Measurements from ENCODE around the gene KRTAP26-1. TPM values are rescaled to one million over a fixed set of nuclear protein-coding genes. Genes with fewer than 3 reads are reported as not detected.

The KRTAP26-1 gene
- total RNA-seq, 1 experiment from 2014 or later, result not detected

DNA sequence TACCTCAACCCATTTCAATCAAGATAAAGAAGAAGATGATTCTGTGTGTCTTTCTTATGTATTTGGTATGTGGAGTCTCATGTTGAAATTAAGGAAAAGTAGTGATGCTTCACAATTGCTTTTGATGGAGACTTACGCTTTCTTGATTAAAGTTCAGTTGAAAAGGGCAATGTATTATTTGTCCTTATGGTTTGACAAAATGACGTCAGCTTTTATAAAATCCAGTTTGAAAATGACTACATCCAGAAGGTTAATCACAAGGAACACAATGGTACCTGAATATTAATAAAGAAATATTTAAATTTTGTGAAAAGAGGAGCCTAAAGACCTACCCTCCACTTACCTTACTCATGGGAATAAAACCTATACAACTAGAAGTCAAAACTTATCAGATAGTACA lies 4.4 kb downstream of the KRTAP26-1 start:
- H3F3A ChIP-seq (ENCODE audit: insufficient read depth, low read depth), result no peaks in the 10 kb centered on the region
- H3K27me3 ChIP-seq (ENCODE audit: insufficient read depth, low read depth), result no peaks in the 10 kb centered on the region
- no peak overlapping the region for H3K27ac ChIP-seq
- POLR2A ChIA-PET (ENCODE audit: unreplicated experiment), result no interaction called here
- no peaks in the 10 kb centered on the region for H3K36me3 ChIP-seq (ENCODE audit: low read depth)
- H3K79me2 ChIP-seq (ENCODE audit: low read depth), result no peaks in the 10 kb centered on the region
- H3K9me3 ChIP-seq (ENCODE audit: insufficient read depth, low read depth), result no peaks in the 10 kb centered on the region
- no peaks in the 10 kb centered on the region for H3K4me1 ChIP-seq (replicated peaks; ENCODE audit: insufficient read depth)
- H2AFZ ChIP-seq, result no peak overlapping the region
- intact Hi-C loops (cut with micrococcal nuclease; ENCODE audit: unreplicated experiment), result no loop called here
- DNase-seq, result no peak
- no peak overlapping the region for H3K4me3 ChIP-seq
- CTCF ChIA-PET, result no interaction called here
- H3K4me2 ChIP-seq, result no peak overlapping the region
- no TSS peak for BruUV-seq (replicated peaks)
- TF ChIP-seq, protein P1, sequence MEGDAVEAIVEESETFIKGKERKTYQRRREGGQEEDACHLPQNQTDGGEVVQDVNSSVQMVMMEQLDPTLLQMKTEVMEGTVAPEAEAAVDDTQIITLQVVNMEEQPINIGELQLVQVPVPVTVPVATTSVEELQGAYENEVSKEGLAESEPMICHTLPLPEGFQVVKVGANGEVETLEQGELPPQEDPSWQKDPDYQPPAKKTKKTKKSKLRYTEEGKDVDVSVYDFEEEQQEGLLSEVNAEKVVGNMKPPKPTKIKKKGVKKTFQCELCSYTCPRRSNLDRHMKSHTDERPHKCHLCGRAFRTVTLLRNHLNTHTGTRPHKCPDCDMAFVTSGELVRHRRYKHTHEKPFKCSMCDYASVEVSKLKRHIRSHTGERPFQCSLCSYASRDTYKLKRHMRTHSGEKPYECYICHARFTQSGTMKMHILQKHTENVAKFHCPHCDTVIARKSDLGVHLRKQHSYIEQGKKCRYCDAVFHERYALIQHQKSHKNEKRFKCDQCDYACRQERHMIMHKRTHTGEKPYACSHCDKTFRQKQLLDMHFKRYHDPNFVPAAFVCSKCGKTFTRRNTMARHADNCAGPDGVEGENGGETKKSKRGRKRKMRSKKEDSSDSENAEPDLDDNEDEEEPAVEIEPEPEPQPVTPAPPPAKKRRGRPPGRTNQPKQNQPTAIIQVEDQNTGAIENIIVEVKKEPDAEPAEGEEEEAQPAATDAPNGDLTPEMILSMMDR (conservative IDR thresholded peaks at IDR 0.05), result no peak
- no peak for TF ChIP-seq EZH2 (IDR thresholded peaks at IDR 0.05; ENCODE audit: low read depth)
- H3K9me2 ChIP-seq (ENCODE audit: insufficient read depth), result no peaks in the 10 kb centered on the region; the same call in 1 of the 2 replicates
- H4K20me1 ChIP-seq (ENCODE audit: insufficient read depth), result no peaks in the 10 kb centered on the region

DNA sequence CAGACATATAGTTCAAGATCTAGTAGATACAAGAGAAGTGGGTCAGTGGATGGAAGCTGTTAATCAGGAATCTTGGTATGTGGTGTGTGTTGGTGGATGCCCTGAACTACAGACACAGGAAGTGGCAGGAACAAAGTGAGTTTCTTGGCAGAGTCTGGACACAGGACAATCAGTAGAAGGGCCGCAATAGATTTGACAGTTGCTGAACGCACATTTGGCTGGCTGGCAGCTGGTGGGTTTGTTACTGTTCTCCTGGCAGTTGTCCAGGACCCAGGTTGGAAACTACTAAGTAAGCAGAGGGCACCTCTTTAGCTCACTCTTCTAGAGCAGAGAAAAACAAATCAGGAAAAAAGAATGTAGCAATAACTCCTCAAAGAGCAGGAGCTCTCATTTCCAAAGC lies 13.2 kb downstream of the KRTAP26-1 start:
- ChIA-PET CTCF (no interaction called here), POLR2A (ENCODE audit: unreplicated experiment) (no interaction called here)
- H3K36me3 ChIP-seq (ENCODE audit: low read depth), result no peaks in the 10 kb centered on the region
- H4K20me1 ChIP-seq (ENCODE audit: insufficient read depth), result no peaks in the 10 kb centered on the region
- DNase-seq, result no peak
- H3K9me3 ChIP-seq (ENCODE audit: insufficient read depth, low read depth), result no peaks in the 10 kb centered on the region
- H3K79me2 ChIP-seq (ENCODE audit: low read depth), result no peaks in the 10 kb centered on the region
- no peak overlapping the region for H3K27ac ChIP-seq
- H3K4me3 ChIP-seq, result no peak overlapping the region
- H3K4me1 ChIP-seq (replicated peaks; ENCODE audit: insufficient read depth), result no peaks in the 10 kb centered on the region
- intact Hi-C loops (cut with micrococcal nuclease; ENCODE audit: unreplicated experiment), result no loop called here
- no peaks in the 10 kb centered on the region for H3K27me3 ChIP-seq (ENCODE audit: insufficient read depth, low read depth)
- H3F3A ChIP-seq (ENCODE audit: insufficient read depth, low read depth), result no peaks in the 10 kb centered on the region
- no TSS peak for BruUV-seq (replicated peaks)
- TF ChIP-seq, protein P1 (conservative IDR thresholded peaks at IDR 0.05), result no peak
- TF ChIP-seq EZH2 (IDR thresholded peaks at IDR 0.05; ENCODE audit: low read depth), result no peak
- H2AFZ ChIP-seq, result no peak overlapping the region
- H3K9me2 ChIP-seq (ENCODE audit: insufficient read depth), result no peaks in the 10 kb centered on the region; the same call in 1 of the 2 replicates
- no peak overlapping the region for H3K4me2 ChIP-seq

- CTCF ChIA-PET, result no interaction called here
Measured at GRCh38 chr21:30305136-30305535, 15.0 kb downstream of the KRTAP26-1 start.

More at GRCh38 chr21:30305136-30305535, 15.0 kb downstream of the KRTAP26-1 start:
- DNase-seq, result no peak
- H3K4me3 ChIP-seq, result no peak overlapping the region
- no peaks in the 10 kb centered on the region for H3F3A ChIP-seq (ENCODE audit: insufficient read depth, low read depth)
- no peaks in the 10 kb centered on the region for H3K36me3 ChIP-seq (ENCODE audit: low read depth)
- H3K79me2 ChIP-seq (ENCODE audit: low read depth), result no peaks in the 10 kb centered on the region
- no peak overlapping the region for H3K4me2 ChIP-seq
- H3K27me3 ChIP-seq (ENCODE audit: insufficient read depth, low read depth), result no peaks in the 10 kb centered on the region
- POLR2A ChIA-PET (ENCODE audit: unreplicated experiment), result no interaction called here
- H3K9me2 ChIP-seq (ENCODE audit: insufficient read depth), result no peaks in the 10 kb centered on the region
- no TSS peak for BruUV-seq (replicated peaks)
- H3K27ac ChIP-seq, result no peak overlapping the region
- intact Hi-C loops (cut with micrococcal nuclease; ENCODE audit: unreplicated experiment), result no loop called here
- H2AFZ ChIP-seq, result no peak overlapping the region
- H3K4me1 ChIP-seq (replicated peaks; ENCODE audit: insufficient read depth), result no peaks in the 10 kb centered on the region
- no peaks in the 10 kb centered on the region for H4K20me1 ChIP-seq (ENCODE audit: insufficient read depth)
- TF ChIP-seq EZH2 (IDR thresholded peaks at IDR 0.05; ENCODE audit: low read depth), result no peak
- TF ChIP-seq, protein P1 (conservative IDR thresholded peaks at IDR 0.05), result no peak
- no peaks in the 10 kb centered on the region for H3K9me3 ChIP-seq (ENCODE audit: insufficient read depth, low read depth)

Measured in PC-9 (cell line).